ENCODE measurements around the gene SCNN1B. TPM values are rescaled to one million over a fixed set of nuclear protein-coding genes. Genes with fewer than 3 reads are reported as not detected.

Gene SCNN1B
- total RNA-seq, 1 experiment from 2014 or later, result not detected

GRCh38 chr16:23318639-23319038 lies 16.5 kb downstream of the SCNN1B start:
- no peak overlapping the region for H3K4me3 ChIP-seq (ENCODE audit: low read depth, low read length)
- no peak overlapping the region for H3K4me3 Mint-ChIP-seq (ENCODE audit: unreplicated experiment)
- ChIA-PET POLR2A (interaction anchor here (0.6 kb wide), 1 partner anchor 787 kb away, joined by 4 read pairs; no protein-coding TSS in a partner anchor), CTCF (interaction anchor here (0.7 kb wide), 1 partner anchor 185 kb away, joined by 4 read pairs; no protein-coding TSS in a partner anchor)
- H3K4me1 ChIP-seq, result no peaks in the 10 kb centered on the region
- TF ChIP-seq CTCF (IDR thresholded peaks at IDR 0.05; ENCODE audit: insufficient read depth in 1 of 2, low read depth in 1 of 2, low read length in 1 of 2, severe bottlenecking in 1 of 2, unreplicated experiment in 1 of 2), result no peak
- DNase-seq, result no peak
- no peaks in the 10 kb centered on the region for H3K36me3 ChIP-seq (ENCODE audit: control insufficient read depth, insufficient read depth, low read length)
- H3K27ac Mint-ChIP-seq (ENCODE audit: unreplicated experiment), result no peak overlapping the region
- H3K9me3 Mint-ChIP-seq (ENCODE audit: unreplicated experiment), result no peaks in the 10 kb centered on the region
- no peaks in the 10 kb centered on the region for H3K4me1 Mint-ChIP-seq (ENCODE audit: low read depth, unreplicated experiment)
- no TSS peak for BruUV-seq (replicated peaks)
- H3K36me3 Mint-ChIP-seq (ENCODE audit: insufficient read depth, unreplicated experiment), result no peaks in the 10 kb centered on the region
- no peaks in the 10 kb centered on the region for H3K27me3 ChIP-seq (replicated peaks; ENCODE audit: control insufficient read depth, insufficient read depth, low read length)
- H3K27me3 Mint-ChIP-seq (ENCODE audit: insufficient read depth, unreplicated experiment), result no peaks in the 10 kb centered on the region
- intact Hi-C loops (cut with micrococcal nuclease; ENCODE audit: unreplicated experiment), result no loop called here
- H3K9me3 ChIP-seq, result no peaks in the 10 kb centered on the region

GRCh38 chr16:23319861-23320615 lies 17.9 kb downstream of the SCNN1B start:
- Mint-ChIP-seq H3K36me3 (ENCODE audit: insufficient read depth, unreplicated experiment) (no peaks in the 10 kb centered on the region), H3K4me1 (ENCODE audit: low read depth, unreplicated experiment) (no peaks in the 10 kb centered on the region), H3K27me3 (ENCODE audit: insufficient read depth, unreplicated experiment) (no peaks in the 10 kb centered on the region), H3K9me3 (ENCODE audit: unreplicated experiment) (no peaks in the 10 kb centered on the region), H3K4me3 (ENCODE audit: unreplicated experiment) (no peak overlapping the region), H3K27ac (ENCODE audit: unreplicated experiment) (no peak overlapping the region)
- Histone ChIP-seq H3K36me3 (ENCODE audit: control insufficient read depth, insufficient read depth, low read length) (no peaks in the 10 kb centered on the region), H3K4me3 (ENCODE audit: low read depth, low read length) (no peak overlapping the region), H3K4me1 (no peaks in the 10 kb centered on the region), H3K27me3 (replicated peaks; ENCODE audit: control insufficient read depth, insufficient read depth, low read length) (no peaks in the 10 kb centered on the region), H3K9me3 (no peaks in the 10 kb centered on the region)
- POLR2A ChIA-PET, result no interaction called here
- intact Hi-C loops (cut with micrococcal nuclease; ENCODE audit: unreplicated experiment), result no loop called here
- CTCF ChIA-PET, result no interaction called here
- BruUV-seq (replicated peaks), result no TSS peak
- TF ChIP-seq CTCF (IDR thresholded peaks at IDR 0.05; ENCODE audit: insufficient read depth in 1 of 2, low read depth in 1 of 2, low read length in 1 of 2, severe bottlenecking in 1 of 2, unreplicated experiment in 1 of 2), result no peak
- no peak for DNase-seq

- Mint-ChIP-seq H3K36me3 (ENCODE audit: insufficient read depth, unreplicated experiment) (no peaks in the 10 kb centered on the region), H3K4me1 (ENCODE audit: low read depth, unreplicated experiment) (no peaks in the 10 kb centered on the region)
- CTCF ChIA-PET, result no interaction called here
These were observed 18.6 kb downstream of the SCNN1B start for GRCh38 chr16:23320693-23321092.

More at GRCh38 chr16:23320693-23321092, 18.6 kb downstream of the SCNN1B start:
- POLR2A ChIA-PET, result no interaction called here
- H3K4me3 Mint-ChIP-seq (ENCODE audit: unreplicated experiment), result no peak overlapping the region
- H3K27me3 Mint-ChIP-seq (ENCODE audit: insufficient read depth, unreplicated experiment), result no peaks in the 10 kb centered on the region
- Histone ChIP-seq H3K4me1 (no peaks in the 10 kb centered on the region), H3K27me3 (replicated peaks; ENCODE audit: control insufficient read depth, insufficient read depth, low read length) (no peaks in the 10 kb centered on the region), H3K4me3 (ENCODE audit: low read depth, low read length) (no peak overlapping the region), H3K9me3 (no peaks in the 10 kb centered on the region), H3K36me3 (ENCODE audit: control insufficient read depth, insufficient read depth, low read length) (no peaks in the 10 kb centered on the region)
- BruUV-seq (replicated peaks), result no TSS peak
- intact Hi-C loops (cut with micrococcal nuclease; ENCODE audit: unreplicated experiment), result no loop called here
- no peak for DNase-seq
- H3K9me3 Mint-ChIP-seq (ENCODE audit: unreplicated experiment), result no peaks in the 10 kb centered on the region
- no peak overlapping the region for H3K27ac Mint-ChIP-seq (ENCODE audit: unreplicated experiment)
- no peak for TF ChIP-seq CTCF (IDR thresholded peaks at IDR 0.05; ENCODE audit: insufficient read depth in 1 of 2, low read depth in 1 of 2, low read length in 1 of 2, severe bottlenecking in 1 of 2, unreplicated experiment in 1 of 2)
